ELR (cell line): ENCODE results near the gene TMEM52.

Source experiments
- DNase-seq: peaks from one replicate; pipeline ENCODE4 v3.0.0-alpha.2; 2015; ENCODE audit warnings: low read depth

Gene TMEM52

GRCh38 chr1:1926886-1927660 is 8.0 kb upstream of the TMEM52 start:
- DNase-seq: no peak

GRCh38 chr1:1926346-1926811 is 7.3 kb upstream of the TMEM52 start:
- no peak for DNase-seq

GRCh38 chr1:1925437-1926345 is 6.6 kb upstream of the TMEM52 start:
- DNase-seq: no peak

- no peak for DNase-seq
These were observed 5.8 kb upstream of the TMEM52 start for GRCh38 chr1:1924849-1925248.

- DNase-seq: no peak
These were observed 5.3 kb upstream of the TMEM52 start for GRCh38 chr1:1924386-1924785.

GRCh38 chr1:1922956-1923833 is 4.1 kb upstream of the TMEM52 start:
- DNase-seq: no peak

- DNase-seq: no peak
These were observed 3.5 kb upstream of the TMEM52 start for GRCh38 chr1:1922702-1922955.

GRCh38 chr1:1921901-1922701 is 3.0 kb upstream of the TMEM52 start:
- no peak for DNase-seq

GRCh38 chr1:1921459-1921862 is 2.4 kb upstream of the TMEM52 start:
- DNase-seq: no peak

- no peak for DNase-seq
These were observed 1.8 kb upstream of the TMEM52 start for GRCh38 chr1:1920608-1921458.

- no peak for DNase-seq
These were observed 1.1 kb upstream of the TMEM52 start for GRCh38 chr1:1920057-1920607.

- DNase-seq: peak; percentile 94
These were observed 401 bp upstream of the TMEM52 start for GRCh38 chr1:1919304-1920056.

- DNase-seq: no peak
These were observed 831 bp downstream of the TMEM52 start for GRCh38 chr1:1917995-1918900.

- no peak for DNase-seq
These were observed 1.6 kb downstream of the TMEM52 start for GRCh38 chr1:1917304-1917976.

GRCh38 chr1:1916851-1917251 is 2.2 kb downstream of the TMEM52 start:
- DNase-seq: no peak

- no peak for DNase-seq
These were observed 2.9 kb downstream of the TMEM52 start for GRCh38 chr1:1915911-1916840.
